ENCODE results near the gene LDHD.
"Not testable (repeated sequence)": the region's sequence is repeated elsewhere in the genome, so short reads cannot be mapped to it uniquely, and the experiment has no call there.

The LDHD gene

DNA sequence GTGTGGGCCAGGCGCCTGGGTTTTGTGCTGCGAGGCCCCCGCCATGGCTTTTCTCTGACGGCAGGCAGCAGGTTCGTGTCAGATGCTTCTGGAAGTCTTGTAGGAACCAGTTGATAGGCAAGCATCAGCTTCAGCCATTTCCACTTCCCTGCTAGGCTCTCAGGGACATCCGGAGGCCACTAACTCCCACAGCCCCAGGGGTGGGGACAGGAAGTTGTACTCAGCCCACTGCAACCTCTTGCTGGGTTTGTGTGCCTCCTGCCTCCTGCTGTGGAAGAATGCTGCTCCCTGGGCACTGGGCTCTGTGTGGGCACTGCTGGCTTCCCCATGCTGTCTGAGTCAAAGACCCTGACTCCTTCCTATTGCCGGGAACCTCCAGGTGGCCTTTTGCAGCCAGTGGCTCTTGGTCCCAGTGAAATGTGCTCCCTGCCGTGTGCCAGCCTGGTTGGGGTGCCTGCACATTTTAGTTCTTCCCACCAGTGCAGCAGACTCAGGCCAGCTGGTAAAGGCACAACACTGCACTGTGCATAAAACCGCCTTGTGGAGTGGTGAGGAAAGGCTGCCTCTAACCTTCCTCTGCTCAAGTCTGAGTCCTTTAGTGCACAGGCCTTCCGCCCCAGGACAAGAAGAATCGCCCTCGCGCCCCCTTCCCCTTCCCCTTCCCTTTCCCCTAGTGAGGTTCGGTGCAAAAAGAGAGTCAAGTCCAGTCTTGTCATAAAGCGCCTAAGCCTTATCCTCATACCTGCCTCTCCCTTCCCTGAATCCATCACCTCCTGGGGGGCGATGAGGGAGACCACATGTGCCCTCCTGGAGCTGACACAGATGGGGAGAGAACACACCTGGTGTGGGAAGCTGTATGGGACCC lies 16.6 kb downstream of the LDHD start:
- DNase-seq (ENCODE audit: low read depth), result no peak

DNA sequence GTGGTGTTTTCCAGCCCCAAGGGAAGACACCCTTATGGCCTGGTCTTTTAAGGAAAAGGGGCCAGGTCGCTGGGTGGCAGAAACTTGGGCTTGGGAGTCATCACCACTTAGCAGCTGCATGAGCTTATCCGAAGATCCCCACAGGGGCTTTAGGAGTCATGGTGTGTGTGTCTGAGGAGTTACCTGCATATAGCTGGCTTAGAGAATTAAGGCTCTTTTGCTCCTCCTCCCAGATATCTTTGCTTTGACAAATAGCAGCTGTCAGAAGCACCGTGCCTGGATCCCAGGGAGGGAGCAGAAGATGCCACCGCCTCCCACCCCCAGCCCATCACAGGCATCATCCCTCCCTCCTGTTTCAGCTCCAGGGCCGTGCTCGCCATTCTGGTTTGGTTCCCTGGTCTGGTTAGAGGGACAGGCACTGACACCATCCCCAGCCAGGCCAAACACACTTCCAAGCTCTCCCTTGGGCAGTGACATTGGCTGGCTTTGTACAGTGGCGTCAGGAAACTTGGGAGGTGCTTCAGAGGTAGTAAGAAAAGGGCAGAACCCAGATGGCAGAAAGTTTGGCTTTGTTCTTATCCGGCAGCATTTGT lies 17.4 kb downstream of the LDHD start:
- DNase-seq (ENCODE audit: low read depth), result no peak

DNA sequence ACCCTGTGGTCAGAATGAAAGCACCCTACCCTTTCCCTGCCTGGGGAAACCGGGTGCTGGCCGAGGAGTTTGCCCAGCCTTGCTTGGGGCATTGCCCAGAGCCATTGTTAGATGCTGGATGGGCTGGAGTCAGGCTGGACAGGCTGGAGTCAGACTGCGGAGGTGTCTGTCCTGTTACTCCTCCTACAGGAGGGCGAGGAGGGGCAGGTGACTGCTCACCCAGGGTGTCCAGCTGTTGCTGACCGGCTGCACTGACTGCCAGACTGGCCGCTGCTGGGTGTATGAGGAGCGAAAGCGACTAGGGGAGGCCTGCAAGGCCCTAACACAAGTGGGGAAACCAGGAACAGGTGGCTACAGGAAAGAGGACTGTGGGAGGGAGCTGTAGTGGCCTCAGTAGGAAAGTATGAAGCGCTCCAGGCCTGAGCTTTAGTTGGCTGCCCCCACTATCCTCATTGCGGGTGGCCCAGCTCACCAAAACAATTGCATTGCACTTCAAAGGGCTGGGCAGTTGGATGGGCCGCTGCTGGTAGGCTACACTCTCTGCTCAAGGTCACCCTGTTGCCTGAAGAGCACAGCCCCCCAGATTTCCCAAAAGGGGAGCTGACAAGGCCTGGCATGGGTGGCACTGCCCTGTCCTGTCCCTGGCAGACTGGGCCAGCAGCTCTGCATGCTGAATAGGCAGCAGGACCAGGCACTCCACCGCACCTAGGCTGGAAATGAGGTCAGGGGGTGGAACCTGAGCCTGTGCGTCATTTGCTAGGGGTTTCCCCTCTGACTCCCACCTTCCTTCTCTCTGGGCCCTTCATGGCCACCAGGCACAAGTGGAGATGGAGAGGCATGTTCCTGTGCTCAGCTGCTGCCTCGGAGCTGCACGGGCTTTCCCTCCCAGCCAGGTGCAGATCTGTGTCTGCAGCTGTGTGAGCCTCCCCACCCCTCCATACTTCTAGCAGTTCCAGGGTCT lies 18.4 kb downstream of the LDHD start:
- DNase-seq (ENCODE audit: low read depth), result peak; percentile 62

DNA sequence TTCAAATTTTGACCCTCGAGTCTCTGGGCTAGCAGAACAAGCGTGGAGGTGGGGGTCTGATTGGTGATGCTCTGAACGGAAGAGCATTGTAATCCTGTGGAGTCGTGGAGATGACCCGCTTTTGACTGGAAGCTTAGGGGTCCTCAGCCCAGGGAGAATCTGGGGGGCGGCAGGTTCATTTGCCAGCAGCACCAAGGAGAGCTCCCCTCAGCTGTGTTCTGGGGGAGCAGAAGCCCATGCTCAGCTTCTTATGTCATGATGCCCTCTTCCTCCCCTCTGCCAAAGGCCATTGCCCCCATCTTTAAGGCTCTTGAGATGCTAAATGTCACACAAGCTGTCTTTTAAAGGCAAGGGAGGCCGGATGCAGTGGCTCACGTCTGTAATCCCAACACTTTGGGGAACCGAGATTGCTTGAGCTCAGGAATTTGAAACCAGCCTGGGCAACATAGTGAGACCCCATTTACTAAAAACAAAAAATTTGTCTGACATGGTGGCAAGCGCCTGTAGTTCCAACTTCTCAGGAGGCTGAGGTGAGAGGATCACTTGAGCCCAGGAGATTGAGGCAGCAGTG lies 19.3 kb downstream of the LDHD start:
- no peak for DNase-seq (ENCODE audit: low read depth)

DNA sequence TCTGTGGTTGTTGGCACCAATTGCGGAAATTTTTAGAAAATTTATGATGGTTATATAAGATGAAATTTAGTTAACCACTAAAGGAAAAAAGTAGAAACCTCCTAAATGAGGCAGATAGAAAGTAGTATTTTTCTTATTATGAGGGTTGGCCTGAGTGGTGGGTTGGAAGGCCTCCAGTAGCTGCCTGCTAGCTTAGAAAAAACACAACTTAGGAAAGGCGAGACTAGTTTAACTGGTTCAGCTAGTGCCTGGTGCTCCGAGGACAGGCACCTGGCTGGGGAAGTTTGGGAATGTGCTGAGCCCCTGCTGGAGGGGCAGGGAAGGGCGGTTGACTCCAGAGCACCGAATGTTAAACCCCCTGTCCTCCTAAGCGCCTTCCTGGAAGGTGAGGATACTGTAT lies 19.9 kb downstream of the LDHD start:
- no peak for DNase-seq (ENCODE audit: low read depth)

DNA sequence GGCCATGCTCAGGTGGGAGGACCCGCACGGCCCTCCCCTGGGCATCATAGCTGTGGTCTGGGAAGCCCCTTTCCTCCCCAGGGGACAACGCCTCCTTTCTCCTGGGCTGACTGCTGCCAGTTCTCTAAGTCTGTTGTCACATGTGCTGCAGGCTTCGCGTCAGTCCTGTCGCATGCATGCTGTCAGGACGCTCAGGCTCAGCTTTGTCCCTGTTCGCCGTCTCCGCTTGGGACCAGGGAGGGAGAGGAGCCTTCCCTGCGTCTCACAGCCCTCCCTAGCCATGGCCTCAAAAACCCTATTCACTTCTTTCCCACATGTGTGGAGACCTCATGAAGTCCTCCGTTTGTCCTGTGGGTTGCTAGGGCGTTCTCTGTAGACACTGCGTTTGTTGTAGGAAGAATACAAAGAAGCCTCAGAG lies 21.4 kb downstream of the LDHD start:
- no peak for DNase-seq (ENCODE audit: low read depth)

DNA sequence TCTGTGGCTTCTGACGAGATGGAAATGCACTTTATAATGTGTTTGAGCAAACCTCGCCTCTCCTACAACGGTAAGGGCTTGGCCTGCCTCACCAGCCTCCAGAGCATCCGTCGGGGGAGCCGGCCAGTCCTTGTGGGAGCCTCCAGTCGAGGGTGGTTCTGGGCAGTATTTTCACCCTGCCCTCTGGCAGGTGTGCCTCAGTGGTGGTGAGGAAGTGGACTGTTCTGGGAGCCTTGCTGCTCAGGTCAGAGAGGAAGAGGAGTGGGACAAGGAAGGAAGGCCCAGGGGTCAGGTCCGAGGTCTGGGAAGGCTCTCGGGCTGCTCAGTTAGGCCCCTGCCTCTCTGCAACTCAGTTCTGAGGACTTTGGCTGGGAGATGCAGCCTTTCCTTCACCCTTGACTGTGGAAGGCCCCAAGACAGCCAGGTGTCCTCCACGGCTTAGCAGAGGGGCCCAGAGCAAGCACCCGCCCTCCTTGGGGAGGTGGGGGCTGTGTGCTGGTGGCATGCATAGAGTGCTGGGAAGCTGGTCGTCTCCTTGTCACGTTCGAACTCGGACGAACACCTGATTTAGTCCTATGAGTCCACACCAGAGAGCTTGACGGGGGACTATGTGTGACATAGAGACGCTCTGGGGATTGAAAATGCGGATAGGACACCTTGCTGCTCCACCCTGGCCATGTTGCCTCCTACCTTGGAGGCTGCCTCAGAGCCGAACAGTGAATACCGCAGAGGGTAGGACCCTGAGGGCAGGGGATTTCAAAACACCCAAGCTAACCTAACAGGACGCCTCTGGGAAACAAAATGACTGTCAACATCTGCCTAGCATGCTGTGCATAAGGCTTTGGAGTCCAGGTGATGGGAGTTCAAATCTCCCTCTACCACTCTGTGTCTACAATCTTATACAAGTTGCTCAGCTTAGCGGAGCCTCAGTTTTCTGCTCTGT lies 22.7 kb downstream of the LDHD start:
- no peak for DNase-seq (ENCODE audit: low read depth)

DNA sequence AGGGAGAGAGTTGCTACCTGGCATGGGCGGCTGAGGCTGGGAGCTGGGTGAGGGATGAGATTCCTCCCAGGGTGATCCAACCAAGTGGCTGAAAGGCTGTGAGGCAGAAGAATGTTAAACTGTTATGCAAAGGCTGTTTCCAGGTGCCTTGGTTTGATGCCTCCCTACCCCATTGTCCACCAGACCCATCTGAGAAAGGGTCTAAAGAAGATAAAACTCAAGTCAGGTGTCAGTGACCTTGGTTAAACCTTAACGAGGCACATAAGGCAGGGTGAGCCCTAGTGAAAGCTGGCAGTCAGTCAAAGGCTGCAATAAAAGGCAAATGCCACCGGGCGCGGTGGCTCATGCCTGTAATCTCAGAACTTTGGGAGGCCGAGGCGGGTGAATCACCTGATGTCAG lies 23.8 kb downstream of the LDHD start:
- DNase-seq (ENCODE audit: low read depth), result no peak

DNA sequence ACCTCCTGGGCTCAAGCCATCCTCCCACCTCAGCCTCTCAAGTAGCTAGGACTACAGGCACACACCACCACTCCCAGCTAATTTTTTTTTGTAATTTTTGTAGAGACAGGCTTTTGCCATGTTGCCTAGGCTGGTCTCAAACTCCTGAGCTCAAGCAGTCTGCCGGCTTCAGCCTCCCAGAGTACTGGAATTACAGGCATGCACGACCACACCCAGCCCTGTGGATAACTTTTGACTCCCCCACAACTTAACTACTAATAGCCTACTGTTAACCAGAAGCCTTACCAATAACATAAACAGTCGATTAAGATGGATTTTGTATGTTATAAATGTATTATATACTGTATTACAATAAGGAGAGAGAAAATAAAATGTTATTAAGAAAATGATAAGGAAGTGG lies 25.0 kb downstream of the LDHD start:
- not testable (repeated sequence) for DNase-seq (ENCODE audit: low read depth)

DNA sequence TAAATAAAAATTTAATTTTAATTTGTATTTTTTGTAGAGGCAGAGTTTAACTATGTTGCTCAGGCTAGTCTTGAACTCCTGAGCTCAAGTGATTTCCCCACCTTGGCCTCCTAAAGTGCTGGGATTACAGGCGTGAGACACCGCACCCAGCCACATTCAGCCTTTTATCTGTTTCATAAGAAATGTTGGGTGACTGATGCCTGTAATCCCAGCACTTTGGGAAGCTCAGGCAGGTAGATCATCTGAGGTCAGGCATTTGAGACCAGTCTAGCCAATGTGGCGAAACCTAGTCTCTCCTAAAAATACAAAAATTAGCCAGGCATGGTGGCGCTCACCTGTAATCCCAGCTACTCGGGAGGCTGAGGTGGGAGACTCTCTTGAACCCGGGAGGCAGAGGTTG lies 25.7 kb downstream of the LDHD start:
- not testable (repeated sequence) for DNase-seq (ENCODE audit: low read depth)

DNA sequence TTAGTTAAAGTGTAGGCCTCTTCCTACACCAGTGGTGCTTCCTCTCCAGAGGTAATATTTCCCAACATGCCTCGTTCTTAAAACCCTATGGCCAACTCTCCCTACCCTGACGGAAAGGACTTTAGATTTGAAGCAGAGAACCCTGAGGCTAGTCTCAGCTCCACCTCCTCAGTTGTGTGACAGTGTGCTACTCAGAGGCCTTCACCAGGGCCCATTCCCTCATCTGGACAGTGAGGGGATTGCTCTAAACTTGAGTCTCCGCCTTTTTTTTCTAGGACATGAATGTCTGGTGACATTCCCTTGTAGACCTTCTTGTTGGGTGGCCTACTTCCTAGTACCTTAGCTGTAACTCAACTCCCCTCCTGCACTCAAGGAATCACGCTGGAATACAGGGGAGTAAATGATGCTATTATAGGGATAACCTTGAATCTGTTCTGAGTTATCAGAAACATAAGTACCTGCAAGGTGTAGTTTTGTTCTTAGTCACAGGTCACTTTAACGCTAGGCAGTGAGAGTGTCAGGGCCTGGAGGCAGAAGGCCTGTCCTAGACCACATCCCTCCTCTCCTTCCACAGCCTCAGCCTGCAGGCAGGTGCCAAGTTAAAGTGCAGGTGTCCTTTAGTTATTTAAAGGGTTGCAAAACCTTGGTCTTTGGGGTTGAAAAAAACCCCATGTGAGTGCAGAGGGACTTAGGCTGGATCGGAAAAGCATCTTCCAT lies 26.9 kb downstream of the LDHD start:
- DNase-seq (ENCODE audit: low read depth), result no peak

DNA sequence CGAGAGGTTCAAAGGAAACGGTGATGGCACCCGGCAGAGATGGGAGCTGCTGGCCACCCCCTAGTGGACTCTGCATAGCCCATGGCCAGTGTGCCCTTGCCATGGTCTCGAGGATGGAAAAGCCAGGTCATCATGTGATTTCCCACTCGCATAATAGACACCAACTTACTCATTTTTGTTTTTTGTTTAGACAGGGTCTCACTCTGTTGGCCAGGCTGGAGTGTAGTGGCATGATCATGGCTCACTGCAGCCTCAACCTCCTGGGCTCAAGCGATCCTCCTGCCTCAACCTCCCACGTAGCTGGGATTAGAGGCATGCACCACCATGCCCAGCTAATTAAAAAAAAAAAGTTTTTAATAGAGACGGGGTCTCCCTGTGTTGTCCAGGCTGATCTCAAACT lies 27.6 kb downstream of the LDHD start:
- DNase-seq (ENCODE audit: low read depth), result no peak

DNA sequence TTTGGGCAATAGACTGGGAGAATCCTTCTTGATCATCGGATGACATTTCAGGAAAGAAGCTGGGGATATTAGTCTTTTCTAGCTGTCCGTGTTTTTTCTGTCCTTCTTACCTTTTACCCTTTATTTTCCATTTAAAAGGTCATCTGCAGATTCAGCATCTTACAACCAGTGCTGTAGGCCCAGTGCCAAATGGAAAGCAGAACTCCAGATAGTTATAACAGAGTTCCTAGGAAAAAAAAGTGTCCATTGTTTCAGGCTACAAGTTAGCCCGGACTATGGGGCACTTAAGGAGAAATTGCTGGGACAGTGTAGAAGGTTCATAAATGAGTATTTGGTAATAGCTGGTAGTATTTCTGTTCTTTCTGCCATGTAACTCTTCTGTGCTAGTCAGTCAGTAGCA lies 28.4 kb downstream of the LDHD start:
- no peak for DNase-seq (ENCODE audit: low read depth)

DNA sequence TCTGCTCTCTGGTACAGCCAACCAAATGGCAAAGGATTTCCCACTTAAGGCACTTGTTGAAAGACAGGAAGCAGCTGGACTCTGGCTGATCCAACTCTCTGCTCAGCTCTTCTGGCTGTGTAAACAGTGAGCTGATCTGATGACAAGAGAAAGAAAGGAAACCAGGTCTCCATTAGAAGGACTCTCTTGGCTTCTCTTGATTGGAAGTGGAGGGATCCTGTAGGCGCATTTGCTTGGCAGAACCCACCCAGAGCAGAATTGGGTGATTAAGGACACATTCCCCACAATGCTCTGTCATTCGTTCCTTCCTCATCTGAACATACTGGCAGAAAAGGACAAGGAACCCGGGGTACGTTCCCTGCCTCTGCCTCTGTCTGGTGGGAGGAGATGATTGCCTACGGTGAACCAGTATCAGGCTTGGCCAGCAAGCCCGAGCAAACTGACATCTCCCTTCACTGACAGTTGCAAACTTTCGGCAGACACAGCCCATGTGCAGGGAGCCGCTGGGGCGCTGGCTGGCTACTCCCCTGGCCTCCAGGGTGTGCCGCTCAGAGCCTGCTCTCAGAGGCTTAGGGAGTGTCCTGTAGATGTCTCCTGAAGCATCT lies 29.1 kb downstream of the LDHD start:
- DNase-seq (ENCODE audit: low read depth), result no peak

DNA sequence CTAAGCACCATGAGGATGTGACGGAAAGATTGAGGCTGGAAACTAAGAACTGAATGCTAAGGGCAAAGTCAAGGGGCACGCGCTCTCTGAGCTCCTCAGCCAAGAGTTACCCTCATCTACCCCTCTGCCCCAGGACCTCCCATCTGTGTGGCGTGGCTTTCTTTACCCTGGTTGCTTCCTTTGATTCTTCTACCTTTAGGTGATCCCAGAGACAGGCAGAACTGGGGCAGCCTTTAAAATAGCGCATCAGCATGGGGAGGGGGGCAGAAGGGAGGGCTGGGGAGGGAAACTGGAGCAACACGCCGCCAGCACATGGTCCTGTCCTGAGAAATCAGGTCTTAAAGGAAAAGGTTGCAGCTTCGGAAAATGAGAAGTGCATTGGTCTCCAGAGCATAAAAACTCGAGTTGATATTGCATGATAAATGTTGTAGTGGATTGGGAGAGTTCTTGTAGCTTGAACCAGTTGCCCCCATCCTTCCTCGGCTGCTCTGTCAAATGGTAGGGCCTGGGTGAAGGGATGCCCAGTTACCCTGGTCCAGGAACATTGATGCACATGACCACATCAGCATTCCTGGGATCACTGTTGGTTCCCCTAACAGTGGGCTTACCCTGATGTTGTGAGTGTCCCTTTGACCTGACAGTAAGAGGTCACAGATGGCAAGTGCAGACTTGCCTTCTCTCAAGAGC lies 29.7 kb downstream of the LDHD start:
- no peak for DNase-seq (ENCODE audit: low read depth)

DNA sequence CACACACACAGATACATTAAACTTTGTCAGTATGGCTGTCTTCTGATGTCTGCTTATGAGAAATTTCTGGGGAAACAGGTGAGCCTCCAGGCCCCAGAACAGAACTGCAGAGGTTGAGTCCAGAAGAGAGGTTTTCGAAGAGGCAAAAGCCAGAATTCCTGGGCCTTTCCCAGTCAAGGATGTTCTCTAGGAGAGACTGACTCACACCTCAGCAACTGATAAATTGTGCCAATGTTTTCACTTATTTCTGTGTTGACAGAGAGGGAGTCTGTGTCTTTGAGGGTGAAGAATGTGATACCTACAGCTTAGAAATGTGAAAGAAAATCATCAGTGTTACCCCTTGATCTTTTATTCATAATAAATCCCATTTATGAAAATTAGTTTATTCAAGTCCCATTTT lies 30.3 kb downstream of the LDHD start:
- no peak for DNase-seq (ENCODE audit: low read depth)

DNA sequence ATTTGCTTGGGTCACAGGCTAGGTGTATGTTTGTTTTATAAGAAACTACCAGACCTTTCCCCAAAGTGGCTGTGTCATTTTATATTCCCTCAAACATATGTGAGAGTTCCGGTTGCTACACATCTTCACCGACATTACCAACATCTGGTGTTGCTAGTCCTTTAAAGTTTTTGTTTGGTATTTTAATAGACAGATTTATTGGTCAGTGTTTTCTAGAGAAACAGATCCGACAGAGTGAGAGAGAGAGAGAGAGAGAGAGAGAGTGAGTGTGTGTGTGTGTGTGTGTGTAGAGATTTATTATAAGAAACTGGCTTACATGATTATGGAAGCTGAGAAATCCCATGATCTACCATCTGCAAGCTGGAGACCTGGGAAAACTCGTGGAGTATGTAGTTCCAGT lies 31.0 kb downstream of the LDHD start:
- DNase-seq (ENCODE audit: low read depth), result no peak

DNA sequence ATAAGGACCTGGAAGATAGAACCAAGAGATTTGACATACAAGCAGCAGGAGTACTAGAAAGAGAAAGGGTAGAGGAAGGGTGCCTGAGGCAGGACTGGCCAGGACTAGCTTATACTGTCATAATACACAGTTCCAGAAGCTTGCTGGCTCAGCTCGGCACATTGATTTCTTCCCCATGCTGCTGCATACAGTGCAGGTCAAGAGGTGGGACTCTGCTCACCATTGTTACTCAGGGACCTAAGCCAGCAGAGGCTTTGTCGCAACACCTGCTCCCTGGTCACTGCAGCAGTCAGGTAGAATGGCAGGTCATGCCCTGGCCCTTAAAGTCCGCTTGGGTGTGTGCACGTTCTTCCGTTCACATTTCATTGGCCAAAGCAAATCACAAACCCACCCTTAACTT lies 32.8 kb downstream of the LDHD start:
- no peak for DNase-seq (ENCODE audit: low read depth)

DNA sequence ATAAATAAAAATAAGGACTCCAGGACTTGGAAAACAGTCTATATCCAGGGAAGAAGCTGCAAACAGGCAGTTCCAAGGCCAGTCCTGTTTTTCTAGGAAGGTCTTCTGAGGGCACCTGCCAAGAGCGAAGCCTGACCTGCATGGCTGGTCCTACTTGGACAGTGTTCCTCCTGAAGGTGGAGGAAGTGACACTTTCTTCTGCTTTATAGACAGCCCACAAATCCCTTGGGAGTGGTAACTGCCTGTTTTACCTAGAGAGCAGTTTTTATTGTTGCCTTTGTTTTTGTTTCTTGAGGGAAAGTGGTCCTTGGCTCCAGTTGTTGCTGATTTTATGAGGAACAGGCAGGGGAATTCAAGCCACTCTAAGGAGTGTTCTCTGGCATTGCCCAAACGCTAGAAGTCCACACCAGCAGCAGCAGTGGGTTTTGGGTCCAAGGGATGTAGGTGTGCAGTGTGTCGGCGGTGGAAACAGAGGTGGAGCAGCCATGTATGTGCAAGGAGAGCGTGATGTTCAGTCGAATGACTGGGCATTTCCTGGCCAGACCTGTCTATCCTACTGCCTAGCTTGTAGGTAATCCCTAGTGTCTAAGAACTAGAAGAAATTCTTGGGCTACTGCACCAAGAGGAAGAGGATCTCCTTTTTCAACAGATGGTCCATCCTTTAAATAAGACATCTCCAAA lies 35.3 kb downstream of the LDHD start:
- DNase-seq (ENCODE audit: low read depth), result no peak
